IPS-20b (cell line): ENCODE data around the gene HRC.

Experiments
- H3K27ac ChIP-seq: one replicate; pipeline ENCODE4 v1.5.1; 2013; ENCODE audit warnings: low read length
- H3K27me3 ChIP-seq: 2 replicates; pipeline ENCODE4 v1.6.1; 2013; ENCODE audit warnings: mild to moderate bottlenecking, low read length, inconsistent platforms; ENCODE audit not compliant: insufficient read depth
- H3K36me3 ChIP-seq: 2 replicates; pipeline ENCODE4 v1.6.1; 2013; ENCODE audit warnings: low read depth, mild to moderate bottlenecking, inconsistent platforms, low read length, moderate library complexity; ENCODE audit not compliant: insufficient read depth
- H3K4me1 ChIP-seq: 2 replicates; pipeline ENCODE4 v1.6.1; 2013; ENCODE audit warnings: mild to moderate bottlenecking, control low read depth, inconsistent platforms, low read length, moderate library complexity; ENCODE audit not compliant: insufficient read depth
- H3K4me3 ChIP-seq: 2 replicates; pipeline ENCODE4 v1.5.1; 2013; ENCODE audit warnings: mild to moderate bottlenecking, low read length, inconsistent platforms
- H3K9ac ChIP-seq: 2 replicates; pipeline ENCODE4 v1.6.1; 2013; ENCODE audit warnings: low read depth, mild to moderate bottlenecking, inconsistent platforms, low read length, moderate library complexity
- H3K9me3 ChIP-seq: 2 replicates; pipeline ENCODE4 v1.6.1; 2013; ENCODE audit warnings: mild to moderate bottlenecking, low read depth, low read length, inconsistent platforms; ENCODE audit not compliant: insufficient read depth

HRC gene

DNA sequence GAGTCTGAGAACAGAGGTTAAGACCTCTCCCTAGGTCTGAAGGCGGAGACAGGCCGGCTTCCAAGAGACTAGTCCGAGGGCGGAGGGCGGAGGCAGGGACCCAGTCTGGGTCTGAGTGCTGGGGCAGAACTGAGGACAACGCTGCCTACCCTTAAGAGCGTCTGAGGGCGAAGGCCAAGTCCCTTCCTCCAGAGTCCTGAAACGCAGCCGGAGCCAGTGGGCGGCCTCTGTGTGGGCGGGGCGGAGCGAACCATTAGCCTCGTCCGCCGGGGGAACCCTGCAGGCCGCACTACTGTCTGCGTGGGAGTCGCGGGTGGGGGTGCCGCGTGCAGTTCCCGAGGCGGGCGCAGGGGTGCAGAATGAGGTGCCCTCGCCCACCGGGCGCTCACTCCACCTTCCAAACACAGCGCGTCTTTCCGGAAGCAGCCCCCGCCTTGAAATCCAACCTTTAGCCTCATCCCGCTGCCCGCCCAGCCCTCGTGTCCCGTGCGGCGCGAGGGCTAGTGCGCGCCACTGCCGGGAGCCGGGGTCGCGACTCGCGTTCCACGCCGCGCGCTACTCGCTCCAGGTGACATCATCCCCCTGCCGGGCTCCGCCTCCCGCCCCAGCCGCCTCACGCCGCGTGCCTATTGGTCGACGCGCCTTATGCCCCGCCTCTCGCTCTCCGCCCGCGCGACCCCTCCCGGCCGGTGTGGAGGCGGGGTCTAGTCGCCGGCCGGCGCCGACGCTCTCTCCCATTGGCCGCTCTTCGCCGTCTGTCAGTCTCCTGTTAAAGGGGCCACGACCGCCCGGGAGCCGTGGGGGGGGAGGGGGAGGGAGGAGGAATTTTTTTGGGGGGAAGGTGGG is 36.4 kb downstream of the HRC start, which contains the start of gene C19orf73:
Gene C19orf73, minus strand, starts transcription at position 579 of the 846 bp plus-strand sequence. Its CDS starts 121 bp downstream, at position 458.
- Histone ChIP-seq H3K9ac (peak within 1 kb of the TSS; percentile 89; the same call in 1 of the 2 replicates), H3K27ac (no peak within 1 kb of the TSS), H3K36me3 (no peaks in the 10 kb centered on the region), H3K4me3 (peak within 1 kb of the TSS; percentile 80), H3K27me3 (peaks cover 44% of the 10 kb centered on the region), H3K4me1 (peaks cover 4% of the 10 kb centered on the region; the same call in 1 of the 2 replicates), H3K9me3 (no peaks in the 10 kb centered on the region)

DNA sequence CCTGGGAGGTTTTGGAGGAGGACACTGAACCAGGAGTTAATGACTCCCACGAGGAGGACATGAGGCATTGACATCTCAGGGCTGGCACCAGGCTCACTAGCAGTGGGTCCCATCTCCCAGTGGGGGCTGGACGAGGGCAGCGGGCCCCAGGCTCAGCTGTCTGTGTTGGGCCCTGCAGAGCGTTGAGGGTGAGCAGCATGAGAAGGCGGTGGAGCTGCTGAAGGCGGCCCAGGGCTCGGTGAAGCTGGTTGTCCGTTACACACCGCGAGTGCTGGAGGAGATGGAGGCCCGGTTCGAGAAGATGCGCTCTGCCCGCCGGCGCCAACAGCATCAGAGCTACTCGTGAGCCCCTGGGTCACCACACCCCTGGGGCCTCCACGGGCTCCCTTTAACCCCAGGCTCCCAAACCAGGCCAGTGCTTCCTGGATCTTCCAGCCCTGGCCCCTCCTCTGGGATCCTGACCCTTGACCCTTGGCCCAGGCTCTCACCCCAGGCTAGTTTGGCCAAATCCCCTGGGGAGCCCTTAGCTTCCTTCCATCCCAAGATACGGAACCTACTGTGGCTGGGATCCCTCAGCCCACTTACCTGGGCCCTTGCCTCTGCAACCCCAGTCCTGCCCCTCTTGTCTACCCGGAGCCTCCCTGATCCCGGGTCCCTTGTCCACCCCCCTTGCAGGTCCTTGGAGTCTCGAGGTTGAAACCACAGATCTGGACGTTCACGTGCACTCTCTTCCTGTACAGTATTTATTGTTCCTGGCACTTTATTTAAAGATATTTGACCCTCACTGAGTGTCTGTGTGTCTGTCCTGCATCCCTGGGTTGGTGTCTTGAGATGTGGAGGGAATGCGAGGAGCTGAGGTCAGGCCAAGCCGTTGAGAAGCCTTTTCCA is 37.3 kb downstream of the HRC start:
- Histone ChIP-seq H3K4me3 (peak overlapping the region; percentile 80), H3K27me3 (peaks cover 44% of the 10 kb centered on the region), H3K4me1 (peaks cover 4% of the 10 kb centered on the region; the same call in 1 of the 2 replicates), H3K9me3 (no peaks in the 10 kb centered on the region), H3K27ac (no peak overlapping the region), H3K36me3 (no peaks in the 10 kb centered on the region), H3K9ac (peak overlapping the region; percentile 89; the same call in 1 of the 2 replicates)

DNA sequence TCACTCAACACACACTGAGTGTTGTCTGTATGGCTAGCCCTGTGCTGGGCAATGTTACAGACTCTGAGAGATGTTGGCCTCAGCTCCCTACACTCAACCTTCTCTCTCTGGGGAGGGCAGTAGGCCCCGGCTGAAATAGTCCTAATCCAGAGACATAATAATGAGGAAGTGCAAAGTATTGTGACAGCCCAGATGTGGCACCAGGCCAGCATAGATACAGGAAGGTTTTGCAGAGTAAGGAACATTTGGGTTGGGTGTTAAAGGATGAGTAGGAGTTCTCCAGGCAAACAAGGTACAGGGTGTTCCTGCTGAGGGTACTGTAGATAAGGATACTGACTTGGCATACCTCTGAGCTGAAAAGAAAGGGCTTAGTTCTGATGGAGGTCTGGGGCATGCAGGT is 38.7 kb downstream of the HRC start:
- Histone ChIP-seq H3K36me3 (no peaks in the 10 kb centered on the region), H3K9ac (no peak overlapping the region), H3K4me3 (no peak overlapping the region), H3K27ac (no peak overlapping the region), H3K9me3 (no peaks in the 10 kb centered on the region), H3K27me3 (peaks cover 35% of the 10 kb centered on the region), H3K4me1 (peaks cover 4% of the 10 kb centered on the region; the same call in 1 of the 2 replicates)

DNA sequence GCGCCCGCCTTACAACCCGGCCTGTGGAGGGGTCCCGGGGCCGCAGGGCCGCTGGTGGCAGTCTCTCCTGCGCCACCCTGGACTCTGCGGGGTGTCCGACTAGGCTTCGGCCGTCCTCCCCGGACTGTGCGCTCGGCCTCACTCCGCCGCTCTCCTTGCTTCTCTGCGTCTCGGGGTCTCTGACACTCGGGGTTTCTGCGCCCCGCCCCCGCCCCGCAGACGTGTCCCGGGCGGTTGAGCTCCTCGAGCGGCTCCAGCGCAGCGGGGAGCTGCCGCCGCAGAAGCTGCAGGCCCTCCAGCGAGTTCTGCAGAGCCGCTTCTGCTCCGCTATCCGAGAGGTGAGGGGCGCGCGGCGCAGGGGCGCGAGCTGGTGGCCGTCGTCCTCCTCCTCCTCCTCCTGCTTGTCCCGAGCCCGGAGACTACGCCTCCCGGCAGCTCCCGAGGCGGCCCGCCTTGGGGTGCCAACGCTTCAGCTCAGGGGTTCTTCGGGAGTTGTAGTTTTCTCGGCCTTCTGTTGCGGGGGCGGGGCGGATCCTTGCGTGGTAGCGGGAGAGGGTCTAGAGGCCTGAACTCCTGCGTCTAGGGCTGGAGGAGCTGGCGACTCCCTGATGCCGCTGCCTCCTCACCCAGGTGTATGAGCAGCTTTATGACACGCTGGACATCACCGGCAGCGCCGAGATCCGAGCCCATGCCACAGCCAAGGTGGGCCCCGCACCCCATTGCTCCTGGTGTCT is 40.4 kb downstream of the HRC start:
- Histone ChIP-seq H3K4me3 (peak overlapping the region; percentile 70), H3K36me3 (0 out of 2 replicates have a peak, but pooled peaks cover 2% of the 10 kb centered on the region), H3K9me3 (no peaks in the 10 kb centered on the region), H3K4me1 (peaks cover 4% of the 10 kb centered on the region; the same call in 1 of the 2 replicates), H3K27ac (no peak overlapping the region), H3K9ac (no peak overlapping the region), H3K27me3 (peaks cover 17% of the 10 kb centered on the region)

DNA sequence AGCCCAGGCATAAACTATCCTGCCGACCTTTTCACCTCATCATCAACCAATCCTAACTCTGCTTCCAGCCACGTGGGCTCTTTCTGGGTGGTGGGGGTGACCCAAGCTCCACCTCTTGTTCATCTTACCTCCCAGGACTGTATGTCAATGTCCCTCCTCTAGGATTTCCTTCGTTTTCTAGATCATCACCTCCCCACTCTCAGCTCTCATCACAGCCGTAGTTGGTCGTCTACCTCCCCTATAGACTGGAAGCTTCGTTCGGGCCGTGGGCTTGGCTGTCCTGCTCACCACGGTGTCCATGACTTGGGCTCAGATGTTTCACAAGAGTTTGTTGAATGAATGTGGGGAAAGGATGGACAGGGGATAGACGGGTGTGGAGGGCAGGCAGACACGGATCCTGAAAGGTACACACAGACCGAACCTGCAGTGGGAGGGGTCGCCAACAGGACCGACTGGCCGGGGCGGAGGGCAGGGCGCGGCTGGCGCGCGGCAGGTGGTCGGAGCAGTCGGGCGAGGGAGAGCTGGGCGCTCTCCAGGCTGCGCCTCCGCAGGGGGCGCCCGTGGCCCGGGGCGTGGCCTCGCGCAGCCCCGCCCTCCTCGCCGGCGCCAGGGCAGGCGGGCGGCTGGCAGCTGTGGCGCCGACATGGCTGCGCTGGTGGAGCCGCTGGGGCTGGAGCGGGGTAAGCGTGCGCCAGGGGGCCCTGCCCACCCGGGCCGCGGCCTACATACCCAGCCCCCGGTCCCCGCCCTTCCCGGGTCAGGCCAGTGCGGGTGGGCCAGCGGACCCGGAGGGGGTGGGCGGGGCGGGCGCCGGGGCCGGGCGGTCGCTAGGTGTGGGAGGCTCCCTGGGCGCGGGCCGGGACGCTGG is 41.2 kb downstream of the HRC start, which contains the start of gene LIN7B:
Gene LIN7B, plus strand, starts transcription at position 609 of the 868 bp plus-strand sequence. Its CDS starts 35 bp downstream, at position 644.
- H3K9ac ChIP-seq = no peak within 1 kb of the TSS
- no peaks in the 10 kb centered on the region for H3K9me3 ChIP-seq
- peaks cover 4% of the 10 kb centered on the region; the same call in 1 of the 2 replicates for H3K4me1 ChIP-seq
- peak within 1 kb of the TSS; percentile 70 for H3K4me3 ChIP-seq
- no peak within 1 kb of the TSS for H3K27ac ChIP-seq
- peaks cover 13% of the 10 kb centered on the region for H3K27me3 ChIP-seq
- peaks cover 10% of the 10 kb centered on the region for H3K36me3 ChIP-seq

DNA sequence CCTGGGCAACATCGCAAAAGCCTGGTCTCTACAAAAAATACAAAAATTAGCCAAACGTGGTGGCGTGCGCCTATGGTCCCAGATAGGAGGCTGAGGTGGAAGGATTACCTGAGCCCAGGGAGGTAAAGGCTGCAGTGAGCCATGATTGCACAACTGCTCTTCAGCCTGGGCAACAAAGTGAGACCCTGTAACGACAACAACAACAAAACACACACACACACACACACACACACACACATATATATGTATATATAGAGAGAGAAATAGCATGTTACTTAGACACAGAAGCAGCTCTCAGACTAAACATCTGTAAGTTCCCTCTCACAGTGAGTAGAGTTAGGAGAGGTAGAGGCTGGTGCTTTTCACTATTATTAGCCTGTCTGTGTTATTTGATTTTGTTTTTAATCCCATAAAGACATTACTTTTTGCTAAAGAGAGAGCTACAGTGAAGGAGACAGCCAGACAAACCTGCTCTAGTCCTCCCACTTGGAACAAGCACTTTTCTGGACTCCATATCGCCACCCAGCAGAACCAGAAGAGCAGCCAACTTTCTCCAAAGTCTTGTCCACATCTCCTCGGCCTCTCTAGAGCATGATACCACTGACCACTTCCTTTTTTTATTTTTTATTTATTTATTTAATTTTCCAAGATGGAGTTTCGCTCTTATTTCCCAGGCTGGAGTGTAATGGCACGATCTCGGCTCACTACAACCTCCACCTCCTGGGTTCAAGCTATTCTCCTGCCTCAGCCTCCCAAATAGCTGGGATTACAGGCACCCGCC is 43.8 kb downstream of the HRC start:
- Histone ChIP-seq H3K9ac (no peak overlapping the region), H3K36me3 (peaks cover 36% of the 10 kb centered on the region), H3K4me3 (no peak overlapping the region), H3K27ac (no peak overlapping the region), H3K9me3 (no peaks in the 10 kb centered on the region), H3K4me1 (no peaks in the 10 kb centered on the region), H3K27me3 (peaks cover 12% of the 10 kb centered on the region)

DNA sequence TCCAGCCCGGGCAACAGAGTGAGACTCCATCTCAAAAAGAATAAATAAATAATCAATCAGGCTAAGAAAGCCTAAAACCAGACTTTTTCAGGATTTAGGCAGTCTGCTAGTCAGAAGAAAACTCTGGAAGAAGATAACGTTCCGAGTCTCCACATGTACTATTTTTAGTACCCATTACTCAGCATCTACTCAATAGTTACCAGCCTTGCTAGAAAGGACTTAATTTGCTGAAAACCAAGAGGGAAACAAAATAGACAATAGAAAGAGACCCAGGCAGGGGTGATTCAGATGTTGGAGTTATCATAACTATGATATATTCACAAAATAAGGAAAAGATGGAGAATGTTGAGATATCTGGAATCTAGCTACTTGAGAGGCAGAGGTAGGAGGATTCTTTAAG is 44.6 kb downstream of the HRC start:
- peaks cover 6% of the 10 kb centered on the region for H3K27me3 ChIP-seq
- no peak overlapping the region for H3K27ac ChIP-seq
- H3K36me3 ChIP-seq = peaks cover 44% of the 10 kb centered on the region
- H3K9ac ChIP-seq = no peak overlapping the region
- H3K4me3 ChIP-seq = no peak overlapping the region
- H3K9me3 ChIP-seq = no peaks in the 10 kb centered on the region
- no peaks in the 10 kb centered on the region for H3K4me1 ChIP-seq

DNA sequence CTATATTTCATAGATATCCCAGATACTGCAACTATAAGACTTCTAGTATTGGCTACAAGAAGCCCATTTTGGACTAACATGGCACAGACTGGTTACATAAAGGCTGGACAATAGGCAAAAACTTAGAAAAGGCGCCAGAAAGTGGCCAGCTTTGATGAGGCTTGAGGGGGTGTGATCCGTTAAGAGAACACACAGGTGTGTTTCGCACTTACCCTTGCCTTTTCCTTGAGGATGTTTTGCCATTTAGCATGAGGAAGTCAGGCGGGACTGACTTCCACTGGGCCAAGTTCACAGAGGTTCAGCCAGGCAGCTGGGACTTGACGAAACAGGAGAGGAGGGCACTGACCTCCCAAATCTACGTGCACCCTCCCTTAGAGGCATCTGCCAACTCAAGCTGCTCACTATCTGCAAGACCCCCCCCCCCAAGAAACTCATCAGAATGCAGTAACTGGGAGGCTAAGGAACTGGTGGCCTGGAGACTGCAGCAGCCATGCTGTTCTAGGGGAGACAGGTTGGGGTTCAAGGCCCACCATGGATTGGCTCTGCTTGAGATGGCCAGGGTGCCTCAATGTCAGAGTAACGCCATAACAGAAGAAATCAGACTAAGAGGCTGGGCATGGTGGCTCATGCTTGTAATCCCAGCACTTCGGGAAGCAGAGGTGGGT is 45.5 kb downstream of the HRC start:
- H3K4me3 ChIP-seq = no peak overlapping the region
- H3K36me3 ChIP-seq = peaks cover 53% of the 10 kb centered on the region
- no peaks in the 10 kb centered on the region for H3K9me3 ChIP-seq
- H3K27me3 ChIP-seq = no peaks in the 10 kb centered on the region; the same call in 1 of the 2 replicates
- no peak overlapping the region for H3K9ac ChIP-seq
- no peaks in the 10 kb centered on the region for H3K4me1 ChIP-seq
- H3K27ac ChIP-seq = no peak overlapping the region

DNA sequence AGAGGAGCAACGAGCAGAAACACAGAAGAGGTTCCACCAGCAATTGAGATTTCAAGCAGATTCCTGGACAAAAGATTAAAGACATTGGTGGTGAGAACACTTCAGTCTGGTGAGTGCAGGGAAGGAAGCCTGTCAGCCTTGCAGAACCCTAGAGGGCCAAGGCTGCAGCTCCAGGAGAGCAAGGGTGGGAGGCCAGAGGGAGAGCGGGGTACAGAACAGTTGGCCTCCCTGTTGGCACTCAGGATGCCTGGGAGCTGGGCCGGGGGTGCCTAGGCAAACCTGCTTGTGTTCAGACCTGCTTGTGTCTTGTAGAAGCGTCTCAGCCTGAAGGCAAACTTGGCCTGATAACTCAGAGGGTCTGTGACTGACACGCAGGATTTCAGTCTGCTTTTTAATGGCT is 46.1 kb downstream of the HRC start:
- no peaks in the 10 kb centered on the region for H3K27me3 ChIP-seq
- H3K4me3 ChIP-seq = no peak overlapping the region
- H3K4me1 ChIP-seq = no peaks in the 10 kb centered on the region
- no peak overlapping the region for H3K27ac ChIP-seq
- H3K9me3 ChIP-seq = no peaks in the 10 kb centered on the region
- peaks cover 59% of the 10 kb centered on the region for H3K36me3 ChIP-seq
- H3K9ac ChIP-seq = no peak overlapping the region
